HCT116 (cell line): ENCODE results near the gene HEMGN. TPM values are rescaled to one million over a fixed set of nuclear protein-coding genes. Genes with fewer than 3 reads are reported as not detected.

ENCODE experiments used
- ATAC-seq: fragments of 200-7000 bp; cut with Tn5 transposase; 2 replicates; pipeline ENCODE4 v1.9.1; 2020; ENCODE audit warnings: mild to moderate bottlenecking, moderate library complexity
- BruUV-seq: library from RNA; stranded (reverse); fragments of 400-500 nt; replicated peaks from 2 replicates; lab custom pipeline; 2021; lab: Mats Ljungman, UMichigan
- CTCF ChIA-PET: fragments of 300-600 bp; sonication (Branson Sonifier 250); formaldehyde crosslinking; loops from one replicate; lab custom pipeline; 2021; ENCODE audit warnings: antibody characterized with exemption; lab: Charles Lee
- POLR2A ChIA-PET: fragments of 300-600, 350-600 bp; sonication (Branson Sonifier 250); formaldehyde crosslinking; loops from one replicate; lab custom pipeline; 2021; ENCODE audit warnings: antibody characterized with exemption; lab: Charles Lee
- RAD21 ChIA-PET, 2 experiments: fragments of 300-600 bp; sonication (Branson Sonifier 250); formaldehyde crosslinking; loops; one replicate each; lab custom pipeline; 2023; ENCODE audit warnings: low total read pairs in 2 of 2; ENCODE audit not compliant: uncharacterized antibody in 2 of 2, unreplicated experiment in 2 of 2, low non-redundant PET in 1 of 2; lab: Charles Lee
- DNase-seq: peaks from one replicate; pipeline ENCODE4 v3.0.0-alpha.2; 2010; ENCODE audit warnings: low read depth, low spot score
- H2AFZ ChIP-seq: fragments of 200-600 bp; shearing (Covaris generic), sonication (generic); 2 replicates; pipeline ENCODE4 v1.6.1; 2017; ENCODE audit warnings: low read depth, mixed run types, mixed read lengths, antibody characterized with exemption, low read length; ENCODE audit not compliant: poor library complexity, severe bottlenecking
- H3K27ac ChIP-seq: 2 replicates; pipeline ENCODE4 v1.5.1; 2012; ENCODE audit warnings: low read depth, low read length
- H3K27me3 ChIP-seq: fragments of 200-600 bp; sonication (generic); 2 replicates; pipeline ENCODE4 v1.6.1; 2016; ENCODE audit warnings: mixed run types, low read length, mixed read lengths; ENCODE audit not compliant: insufficient read depth
- H3K36me3 ChIP-seq, 2 experiments: fragments of 200-500 bp in 1 of 2; fragments of 200-600 bp in 1 of 2; sonication (Bioruptor generic) in 1 of 2; sonication (generic) in 1 of 2; 2 replicates each; pipeline versions ENCODE4 v1.5.1 to v1.6.1; 2014 to 2016; ENCODE audit warnings: low read length in 2 of 2, inconsistent platforms in 1 of 2, mixed read lengths in 1 of 2, mixed run types in 1 of 2; ENCODE audit not compliant: insufficient read depth in 2 of 2, control insufficient read depth in 1 of 2
- H3K4me1 ChIP-seq, 2 experiments: fragments of 200-600 bp in 1 of 2; sonication (generic) in 1 of 2; 2 replicates each; pipeline versions ENCODE4 v1.5.1 to v1.6.1; 2012 to 2017; ENCODE audit warnings: low read length in 2 of 2, inconsistent platforms in 1 of 2, mild to moderate bottlenecking in 1 of 2, mixed read lengths in 1 of 2, mixed run types in 1 of 2, moderate library complexity in 1 of 2; ENCODE audit not compliant: insufficient read depth in 2 of 2, control insufficient read depth in 1 of 2
- H3K4me2 ChIP-seq: fragments of 200-600 bp; sonication (generic); 2 replicates; pipeline ENCODE4 v1.6.1; 2017; ENCODE audit warnings: mixed run types, low read length, mixed read lengths
- H3K4me3 ChIP-seq, 2 experiments: fragments of 200-600 bp in 1 of 2; sonication (generic) in 1 of 2; replicated peaks in 1 of 2; 2 replicates each; pipeline ENCODE4 v1.5.1; 2011 to 2016; ENCODE audit warnings: low read length in 2 of 2, control low read depth in 1 of 2, low read depth in 1 of 2, mild to moderate bottlenecking in 1 of 2, mixed read lengths in 1 of 2, mixed run types in 1 of 2
- H3K79me2 ChIP-seq: fragments of 200-600 bp; sonication (generic); 2 replicates; pipeline ENCODE4 v1.6.1; 2017; ENCODE audit warnings: mild to moderate bottlenecking, mixed run types, low read length, moderate library complexity, mixed read lengths; ENCODE audit not compliant: insufficient read depth
- H3K9ac ChIP-seq: fragments of 200-600 bp; sonication (generic); 2 replicates; pipeline ENCODE4 v1.6.1; 2016; ENCODE audit warnings: low read length, mixed read lengths
- H3K9me2 ChIP-seq: fragments of 200-600 bp; sonication (generic), shearing (Covaris generic); 2 replicates; pipeline ENCODE4 v1.6.1; 2017; ENCODE audit warnings: mixed run types, mild to moderate bottlenecking, moderate library complexity; ENCODE audit not compliant: insufficient read depth
- H3K9me3 ChIP-seq, 2 experiments: fragments of 200-500 bp in 1 of 2; fragments of 200-600 bp in 1 of 2; sonication (Bioruptor generic) in 1 of 2; sonication (generic) in 1 of 2; 2 replicates each; pipeline ENCODE4 v1.6.1; 2014 to 2017; ENCODE audit warnings: low read length in 2 of 2, mixed read lengths in 2 of 2, inconsistent platforms in 1 of 2, low read depth in 1 of 2, mild to moderate bottlenecking in 1 of 2, mixed run types in 1 of 2, moderate library complexity in 1 of 2; ENCODE audit not compliant: control insufficient read depth in 1 of 2, insufficient read depth in 1 of 2
- H4K20me1 ChIP-seq: fragments of 200-600 bp; sonication (generic), shearing (Covaris generic); 2 replicates; pipeline ENCODE4 v1.6.1; 2017; ENCODE audit warnings: mixed run types, mild to moderate bottlenecking, moderate library complexity; ENCODE audit not compliant: insufficient read depth
- CTCF ChIP-seq, 3 experiments: fragments of 200-600 bp in 1 of 3; sonication (generic) in 1 of 3; IDR thresholded peaks in 2 of 3; conservative IDR thresholded peaks in 1 of 3; 2 replicates each; pipeline ENCODE4 v1.5.1; 2012 to 2017; ENCODE audit warnings: low read depth in 2 of 3, low read length in 2 of 3, antibody characterized with exemption in 1 of 3, borderline replicate concordance in 1 of 3, control low read depth in 1 of 3, mild to moderate bottlenecking in 1 of 3, mixed read lengths in 1 of 3, mixed run types in 1 of 3, moderate library complexity in 1 of 3; ENCODE audit not compliant: insufficient read depth in 1 of 3
- EGR1 ChIP-seq: IDR thresholded peaks from 2 replicates; pipeline ENCODE4 v1.6.1; 2012; ENCODE audit warnings: low read depth
- JUND ChIP-seq: IDR thresholded peaks from 2 replicates; pipeline ENCODE4 v1.6.1; 2012
- MAX ChIP-seq: IDR thresholded peaks from 2 replicates; pipeline ENCODE4 v1.6.1; 2012
- RAD21 ChIP-seq: IDR thresholded peaks from 2 replicates; pipeline ENCODE4 v1.6.1; 2012; ENCODE audit warnings: low read depth, mild to moderate bottlenecking
- REST ChIP-seq: IDR thresholded peaks from 2 replicates; pipeline ENCODE4 v1.6.1; 2012; ENCODE audit warnings: low read depth
- ZFX ChIP-seq: fragments of 450-650 bp; IDR thresholded peaks from 2 replicates; pipeline ENCODE4 v1.6.1; 2017
- ZNF274 ChIP-seq: fragments of 200-500 bp; sonication (Bioruptor generic); IDR thresholded peaks from 2 replicates; pipeline ENCODE4 v1.6.1; 2014; ENCODE audit warnings: mild to moderate bottlenecking, low read depth, low read length, inconsistent platforms
- intact Hi-C: fragments of 100-400 bp; cut with micrococcal nuclease; formaldehyde crosslinking; loops from 2 replicates; pipeline ENCODE4 v1.10.0; 2022
- total RNA-seq: library from RNA; stranded (reverse); gene quantifications from one replicate; pipeline ENCODE4 v1.2.1, GENCODE V29; 2021; ENCODE audit not compliant: unreplicated experiment

Gene HEMGN
- total RNA-seq, 1 experiment from 2014 or later = not detected

GRCh38 chr9:97941323-97941722 lies 3.4 kb upstream of the HEMGN start:
- Histone ChIP-seq H3K4me1 (no peaks in the 10 kb centered on the region), H4K20me1 (no peaks in the 10 kb centered on the region), H3K36me3 (no peaks in the 10 kb centered on the region), H3K9ac (no peak overlapping the region), H3K79me2 (no peaks in the 10 kb centered on the region), H3K27ac (no peak overlapping the region), H3K9me2 (no peaks in the 10 kb centered on the region), H2AFZ (no peak overlapping the region), H3K9me3 (no peaks in the 10 kb centered on the region), H3K4me2 (no peak overlapping the region), H3K4me3 (no peak overlapping the region), H3K27me3 (peaks cover 37% of the 10 kb centered on the region)
- no peak for ATAC-seq
- ChIA-PET RAD21 (no interaction called here), CTCF (no interaction called here), POLR2A (no interaction called here)
- no TSS peak for BruUV-seq
- no peak for TF ChIP-seq EGR1
- no peak for TF ChIP-seq CTCF (IDR thresholded peaks at IDR 0.05 in 2 of 3, conservative IDR thresholded peaks at IDR 0.05 in 1 of 3; ENCODE audit: borderline replicate concordance in 1 of 3, insufficient read depth in 1 of 3, low read depth in 2 of 3, low read length in 2 of 3)
- TF ChIP-seq MAX = no peak
- no peak for TF ChIP-seq ZNF274
- no peak for TF ChIP-seq ZFX
- TF ChIP-seq JUND = no peak
- no peak for TF ChIP-seq RAD21
- TF ChIP-seq REST = no peak
- no peak for DNase-seq
- intact Hi-C loops = no loop called here
